Tibial nerve (tissue), 4 donors: ENCODE measurements around the gene SGPL1. TPM values are rescaled to one million over a fixed set of nuclear protein-coding genes. Genes with fewer than 3 reads are reported as not detected.

Source experiments
- DNase-seq, 2 donors: peaks; one replicate each; pipeline ENCODE4 v3.0.0-alpha.2; 2019; ENCODE audit warnings: low spot score in 2 of 2
- H3K27ac ChIP-seq, 4 donors: fragments of 200-600 bp; sonication (generic) in 3 of 4; one replicate each; pipeline ENCODE4 v1.5.1; 2017 to 2019; ENCODE audit warnings: mild to moderate bottlenecking in 1 of 4
- H3K27me3 ChIP-seq, 2 donors: fragments of 200-600 bp; sonication (generic) in 1 of 2; one replicate each; pipeline versions ENCODE4 v1.5.1 to v1.6.0; 2017 to 2019
- H3K36me3 ChIP-seq, 3 donors: fragments of 200-600 bp; sonication (generic); one replicate each; pipeline ENCODE4 v1.5.1; 2018 to 2019
- H3K4me1 ChIP-seq, 4 donors: fragments of 200-600 bp; sonication (generic) in 3 of 4; one replicate each; pipeline ENCODE4 v1.5.1; 2017 to 2019
- H3K4me3 ChIP-seq, 4 donors: fragments of 200-600 bp; sonication (generic) in 3 of 4; one replicate each; pipeline ENCODE4 v1.5.1; 2017 to 2019; ENCODE audit warnings: mild to moderate bottlenecking in 1 of 4, moderate library complexity in 1 of 4
- H3K9me3 ChIP-seq, 4 donors: fragments of 200-600 bp; sonication (generic) in 3 of 4; one replicate each; pipeline ENCODE4 v1.5.1; 2017 to 2019
- CTCF ChIP-seq, 5 experiments: fragments of 200-600 bp in 3 of 5; fragments of 450-650 bp in 2 of 5; sonication (generic) in 3 of 5; IDR thresholded peaks; one replicate each; pipeline ENCODE4 v1.5.1; 2016 to 2019; ENCODE audit warnings: antibody characterized with exemption in 5 of 5, mild to moderate bottlenecking in 3 of 5, moderate library complexity in 2 of 5
- EP300 ChIP-seq, 2 donors: sonication (generic); formaldehyde crosslinking; IDR thresholded peaks; one replicate each; pipeline ENCODE4 v1.6.1; 2017; ENCODE audit warnings: antibody characterized with exemption in 2 of 2, mild to moderate bottlenecking in 1 of 2
- POLR2A ChIP-seq, 2 donors: fragments of 450-650 bp; IDR thresholded peaks; one replicate each; pipeline ENCODE4 v1.6.1; 2017; ENCODE audit warnings: antibody characterized with exemption in 2 of 2, mild to moderate bottlenecking in 2 of 2, moderate library complexity in 2 of 2
- WGBS, 2 donors: methylation state at CpG; one replicate each; pipeline ENCODE4 v1.1.5; 2018; 5-methylcytosine and 5-hydroxymethylcytosine counted together
- total RNA-seq, 4 donors: library from RNA; depleted of rRNA; stranded (reverse); fragments of >200 nt; gene quantifications; one replicate each; pipeline ENCODE4 v1.1.0, GENCODE V29; 2016

Gene SGPL1
- total RNA-seq, 4 donors from 2014 or later, result 21.1 to 31.0 (median 24.5) TPM

GRCh38 chr10:70784471-70784870 is 31.3 kb upstream of the SGPL1 start:
- Histone ChIP-seq H3K4me1 (peaks cover 0 to 10% (median 0%) of the 10 kb centered on the region in 4 donors), H3K27me3 (no peaks in the 10 kb centered on the region), H3K36me3 (no peaks in the 10 kb centered on the region), H3K9me3 (peaks cover 0 to 4% (median 0%) of the 10 kb centered on the region in 4 donors), H3K4me3 (no peak overlapping the region), H3K27ac (no peak overlapping the region)
- no peak for TF ChIP-seq POLR2A (IDR thresholded peaks at IDR 0.05)
- TF ChIP-seq CTCF (IDR thresholded peaks at IDR 0.05), result no peak
- no peak for TF ChIP-seq EP300 (IDR thresholded peaks at IDR 0.05)
- 76 to 82% methylated on average over 2 of the region's 2 CpGs for WGBS, 2 donors
- DNase-seq, result no peak

GRCh38 chr10:70785190-70785589 is 30.6 kb upstream of the SGPL1 start, which contains the start of gene TBATA:
Gene TBATA, minus strand, starts transcription at chr10:70785377. Its CDS starts 1,998 bp downstream, at chr10:70783379.
- Histone ChIP-seq H3K27me3 (no peaks in the 10 kb centered on the region), H3K9me3 (peaks cover 0 to 4% (median 0%) of the 10 kb centered on the region in 4 donors), H3K4me1 (peaks cover 0 to 2% (median 0%) of the 10 kb centered on the region in 4 donors), H3K4me3 (no peak within 1 kb of the TSS), H3K36me3 (no peaks in the 10 kb centered on the region), H3K27ac (no peak within 1 kb of the TSS)
- TF ChIP-seq CTCF (IDR thresholded peaks at IDR 0.05), result no peak
- no peak for TF ChIP-seq POLR2A (IDR thresholded peaks at IDR 0.05)
- TF ChIP-seq EP300 (IDR thresholded peaks at IDR 0.05), result no peak
- WGBS, 2 donors, result 76 to 91% methylated on average over 4 of the region's 4 CpGs
- DNase-seq, result no peak

GRCh38 chr10:70786799-70787415 is 28.8 kb upstream of the SGPL1 start:
- H3K4me1 ChIP-seq, result no peaks in the 10 kb centered on the region
- WGBS, 2 donors, result 32 to 63% methylated on average over 5 of the region's 5 CpGs

GRCh38 chr10:70791386-70792039 is 24.2 kb upstream of the SGPL1 start:
- no peaks in the 10 kb centered on the region for H3K36me3 ChIP-seq
- no peak overlapping the region for H3K27ac ChIP-seq
- no peak for TF ChIP-seq CTCF (IDR thresholded peaks at IDR 0.05)
- no peak for TF ChIP-seq EP300 (IDR thresholded peaks at IDR 0.05)
- no peak for TF ChIP-seq POLR2A (IDR thresholded peaks at IDR 0.05)
- no peak overlapping the region for H3K4me3 ChIP-seq
- WGBS, 2 donors, result 64 to 70% methylated on average over 5 of the region's 5 CpGs
- H3K9me3 ChIP-seq, result peaks cover 0 to 4% (median 0%) of the 10 kb centered on the region in 4 donors
- DNase-seq, result no peak
- no peaks in the 10 kb centered on the region for H3K27me3 ChIP-seq
- no peaks in the 10 kb centered on the region for H3K4me1 ChIP-seq

More at GRCh38 chr10:70786799-70787415, 28.8 kb upstream of the SGPL1 start:
- Histone ChIP-seq H3K27ac (no peak overlapping the region), H3K27me3 (no peaks in the 10 kb centered on the region), H3K4me3 (no peak overlapping the region), H3K36me3 (no peaks in the 10 kb centered on the region), H3K9me3 (peaks cover 0 to 4% (median 0%) of the 10 kb centered on the region in 4 donors)
- no peak for DNase-seq
- TF ChIP-seq EP300 (IDR thresholded peaks at IDR 0.05) (no peak), CTCF (IDR thresholded peaks at IDR 0.05) (no peak), POLR2A (IDR thresholded peaks at IDR 0.05) (no peak)

- no peaks in the 10 kb centered on the region for H3K4me1 ChIP-seq
- peaks cover 0 to 8% of the 10 kb centered on the region in 2 donors for H3K27me3 ChIP-seq
- H3K9me3 ChIP-seq, result no peaks in the 10 kb centered on the region
- H3K27ac ChIP-seq, result no peak overlapping the region
- 81 to 86% methylated on average over 1 of the region's 1 CpG for WGBS, 2 donors
- TF ChIP-seq POLR2A (IDR thresholded peaks at IDR 0.05), result no peak
- TF ChIP-seq CTCF (IDR thresholded peaks at IDR 0.05), result no peak
- H3K4me3 ChIP-seq, result no peak overlapping the region
- DNase-seq, result no peak
- H3K36me3 ChIP-seq, result no peaks in the 10 kb centered on the region
Measured at GRCh38 chr10:70795613-70796012, 20.1 kb upstream of the SGPL1 start.
